T47D (cell line): ENCODE measurements around the gene FBXL7.

Experiments
- DNase-seq, 2 experiments: peaks; one replicate each; pipeline versions ENCODE4 v3.0.0 to v3.0.0-alpha.2; 2011 to 2012; ENCODE audit warnings: low read depth in 1 of 2, low spot score in 1 of 2
- JUND ChIP-seq: IDR thresholded peaks from 2 replicates; pipeline ENCODE4 v1.6.1; 2012; ENCODE audit warnings: low read depth
- in situ Hi-C: cut with HindIII; loops from 2 replicates; pipeline ENCODE4 v1.10.0; 2016; ENCODE audit warnings: low sequenced_read_pairs, low pct_unique_long_range_greater_than_20kb

FBXL7 gene

DNA sequence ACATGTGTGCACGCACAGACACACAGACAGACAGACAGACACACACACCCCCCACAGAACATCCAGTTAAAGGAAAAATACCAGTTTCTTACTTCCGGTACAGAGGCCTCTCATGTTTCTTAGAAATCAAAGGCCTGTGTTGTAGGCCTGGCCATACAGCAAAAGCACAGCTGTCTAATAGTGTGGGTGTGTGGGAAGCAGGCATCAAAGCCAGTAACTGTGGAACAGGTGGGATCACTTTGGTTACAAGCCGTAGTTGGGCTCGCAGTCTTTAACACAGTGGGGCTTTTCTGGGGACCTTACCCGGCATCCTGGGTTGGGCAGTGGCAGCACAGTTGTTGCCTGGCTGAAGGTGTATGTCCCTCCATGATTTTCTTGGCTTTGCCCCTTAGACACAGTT lies 55.2 kb downstream of the FBXL7 start:
- TF ChIP-seq JUND, result no peak
- in situ Hi-C loops, result no loop called here
- DNase-seq, result no peak

DNA sequence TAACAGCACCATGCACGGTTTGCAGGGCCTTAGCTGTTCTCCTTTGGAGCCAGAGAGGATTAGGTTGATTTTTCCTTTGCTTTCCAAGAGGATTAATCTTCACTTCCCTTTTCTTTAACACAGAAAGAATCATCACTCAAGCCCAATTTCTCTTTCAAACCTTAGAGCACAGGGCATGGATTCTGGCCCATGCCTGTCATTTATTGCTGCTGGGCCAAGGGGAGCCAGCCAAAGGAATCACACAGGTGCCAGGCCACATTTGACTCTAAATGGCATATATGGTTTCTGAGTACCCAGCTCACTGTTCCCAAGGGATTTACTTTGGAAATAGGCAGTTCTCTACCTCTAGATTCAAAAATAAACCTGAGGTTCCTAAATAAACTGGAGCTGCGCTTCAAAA lies 58.3 kb downstream of the FBXL7 start:
- in situ Hi-C loops, result no loop called here
- no peak for DNase-seq
- no peak for TF ChIP-seq JUND

DNA sequence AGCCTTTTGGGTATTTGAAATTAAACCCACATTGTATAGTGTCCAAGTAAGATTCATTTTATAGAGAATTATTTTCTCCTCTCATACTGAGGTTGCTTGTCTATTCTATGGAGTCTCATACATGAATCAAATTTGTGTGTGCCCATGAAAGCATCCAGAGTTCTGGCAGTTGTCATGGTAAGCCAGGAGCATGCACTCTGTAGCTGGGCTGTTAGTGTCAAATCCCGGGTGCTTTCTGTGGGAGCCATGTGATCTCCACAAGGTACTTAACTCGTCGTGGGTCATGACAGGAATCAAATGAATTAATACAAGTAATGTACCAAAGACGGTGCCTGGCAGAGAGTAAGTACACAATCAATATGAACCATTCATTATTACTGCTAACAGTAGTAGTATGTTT lies 58.7 kb downstream of the FBXL7 start:
- in situ Hi-C loops, result no loop called here
- DNase-seq, result no peak
- TF ChIP-seq JUND, result no peak

DNA sequence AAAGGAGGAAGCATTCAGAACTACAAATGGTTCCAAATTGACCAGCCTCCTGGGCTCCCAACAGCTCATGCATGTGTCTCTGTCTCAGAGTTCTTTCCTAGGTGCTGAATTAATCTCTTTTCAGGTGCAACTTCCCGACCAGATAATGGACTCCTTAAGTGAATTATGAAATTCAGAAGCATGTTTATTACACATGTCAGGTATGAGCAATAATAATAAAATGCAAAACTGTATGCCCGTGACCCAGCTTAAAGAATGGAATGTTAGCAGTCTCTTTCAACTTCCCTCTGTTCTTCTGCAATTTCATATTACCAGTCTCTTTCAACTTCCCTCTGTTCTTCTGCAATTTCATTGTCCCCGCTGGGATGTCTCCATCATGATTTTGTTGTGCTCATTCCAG lies 60.4 kb downstream of the FBXL7 start:
- TF ChIP-seq JUND, result no peak
- in situ Hi-C loops, result no loop called here
- DNase-seq, result no peak

DNA sequence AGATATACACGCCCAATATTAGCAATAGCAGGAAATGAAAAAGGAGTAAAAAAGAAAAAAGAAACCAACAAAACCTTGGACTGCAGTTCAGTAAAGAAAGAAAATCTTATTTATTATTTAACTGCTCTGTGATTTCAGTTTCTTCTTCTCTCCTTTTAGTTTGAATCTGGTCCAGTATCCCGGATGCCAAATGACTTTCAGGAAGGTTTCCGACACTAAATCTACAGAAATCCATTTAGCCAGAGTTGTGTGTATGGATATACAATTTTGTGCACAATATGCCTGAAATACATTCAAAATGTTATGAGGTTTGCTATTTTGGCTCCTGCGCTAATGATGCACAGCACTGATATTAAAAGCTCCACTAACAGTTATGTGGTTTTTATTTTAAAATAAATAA lies 64.5 kb downstream of the FBXL7 start:
- no peak for DNase-seq
- in situ Hi-C loops, result no loop called here
- TF ChIP-seq JUND, result no peak

DNA sequence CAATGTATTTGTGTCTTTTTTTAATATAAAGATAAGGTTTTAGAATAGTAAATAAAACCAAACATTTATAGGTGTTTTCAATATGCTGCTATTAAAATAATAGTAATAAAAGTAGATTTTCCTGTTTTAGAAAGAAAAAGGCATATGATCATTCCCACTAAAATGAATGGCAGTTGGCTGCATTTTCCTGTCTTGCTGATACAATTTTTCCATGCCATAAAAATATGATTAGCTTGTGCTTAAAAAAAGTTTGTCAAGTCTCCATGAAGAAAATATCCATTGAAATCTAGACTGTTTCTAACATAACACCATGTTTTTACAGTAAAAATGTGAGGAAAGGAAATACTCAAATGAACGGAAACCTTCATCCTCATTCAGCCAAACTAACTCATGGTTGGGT lies 65.0 kb downstream of the FBXL7 start:
- in situ Hi-C loops, result no loop called here

DNA sequence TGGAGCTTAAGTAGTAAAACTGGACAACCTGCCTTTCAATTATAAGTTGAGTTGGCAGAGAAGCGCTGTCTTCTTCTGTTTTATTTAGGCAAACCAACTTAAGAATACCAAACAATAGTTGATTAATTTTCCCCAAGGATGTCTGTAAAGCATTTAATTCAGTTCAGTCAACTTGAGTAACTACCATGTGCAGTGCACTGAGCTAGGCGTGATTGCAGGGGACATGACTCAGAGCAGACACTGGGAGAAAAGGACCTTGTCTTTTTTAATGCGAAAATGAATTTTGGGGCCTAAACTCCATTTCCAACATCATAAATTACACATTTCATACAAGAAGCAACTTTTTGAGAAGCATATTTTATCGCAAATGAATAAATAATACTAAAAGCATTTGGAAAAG lies 66.3 kb downstream of the FBXL7 start:
- in situ Hi-C loops, result no loop called here
- no peak for TF ChIP-seq JUND
- DNase-seq, result no peak

More for the DNA sequence above, 65.0 kb downstream of the FBXL7 start:
- TF ChIP-seq JUND, result no peak
- no peak for DNase-seq

DNA sequence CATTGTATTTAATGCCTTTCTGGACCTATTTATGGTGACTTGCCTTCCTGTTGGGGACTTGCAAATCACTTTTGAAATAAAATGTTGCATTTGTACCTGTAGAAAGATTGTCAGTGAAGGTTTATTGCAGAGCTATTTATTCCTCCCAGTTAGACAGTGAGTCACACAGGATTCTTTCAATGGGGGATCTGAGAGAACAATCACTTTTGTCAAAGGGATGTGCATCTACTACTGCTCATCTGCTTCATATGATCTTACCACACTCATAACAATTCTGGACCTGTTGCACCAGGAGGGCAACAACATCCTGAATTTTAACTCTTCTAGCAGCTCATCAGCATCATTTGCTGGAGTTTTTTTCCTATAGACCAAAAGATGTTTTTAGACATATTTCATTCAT lies 66.8 kb downstream of the FBXL7 start:
- no peak for TF ChIP-seq JUND
- in situ Hi-C loops, result no loop called here
- DNase-seq, result no peak

DNA sequence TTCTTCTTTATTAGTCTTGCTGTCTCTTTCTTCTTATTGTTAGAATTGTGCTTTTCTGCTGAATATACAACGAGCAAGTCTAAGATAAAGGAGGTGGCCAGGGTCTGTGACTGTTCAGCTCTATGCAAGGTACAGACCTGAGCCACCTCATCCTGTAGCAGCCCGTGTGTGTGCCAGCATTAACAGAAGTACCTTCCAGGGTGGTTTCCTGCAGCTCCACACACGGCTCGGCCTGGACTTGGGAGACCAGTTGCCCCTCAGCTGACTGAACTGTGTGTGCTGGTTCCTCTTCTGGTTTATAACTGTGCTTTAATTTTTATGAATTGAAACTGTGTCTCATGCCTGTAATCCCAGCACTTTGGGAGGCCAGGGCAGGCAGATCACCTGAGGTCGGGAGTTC lies 70.5 kb downstream of the FBXL7 start:
- DNase-seq, result no peak
- no peak for TF ChIP-seq JUND
- in situ Hi-C loops, result no loop called here

DNA sequence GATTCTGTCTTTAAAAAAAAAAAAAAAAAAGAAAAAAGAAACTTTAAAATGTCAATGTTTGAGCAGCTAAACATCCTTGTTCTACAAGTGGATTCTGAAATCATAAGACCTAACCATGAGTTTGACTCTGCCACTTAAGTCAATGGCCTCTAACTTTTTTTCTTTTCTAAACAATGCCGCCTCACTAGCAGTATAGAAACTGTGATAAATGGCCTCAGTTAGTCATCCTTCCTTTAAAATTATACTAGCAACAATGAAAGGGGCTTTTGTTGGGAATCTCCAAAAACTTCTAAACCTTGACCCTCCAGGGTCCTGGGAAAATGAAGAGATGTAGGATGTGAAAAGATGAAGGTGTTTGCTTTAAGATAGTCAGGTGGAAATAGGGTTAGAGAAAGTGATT lies 71.1 kb downstream of the FBXL7 start:
- no peak for DNase-seq
- in situ Hi-C loops, result no loop called here
- no peak for TF ChIP-seq JUND

DNA sequence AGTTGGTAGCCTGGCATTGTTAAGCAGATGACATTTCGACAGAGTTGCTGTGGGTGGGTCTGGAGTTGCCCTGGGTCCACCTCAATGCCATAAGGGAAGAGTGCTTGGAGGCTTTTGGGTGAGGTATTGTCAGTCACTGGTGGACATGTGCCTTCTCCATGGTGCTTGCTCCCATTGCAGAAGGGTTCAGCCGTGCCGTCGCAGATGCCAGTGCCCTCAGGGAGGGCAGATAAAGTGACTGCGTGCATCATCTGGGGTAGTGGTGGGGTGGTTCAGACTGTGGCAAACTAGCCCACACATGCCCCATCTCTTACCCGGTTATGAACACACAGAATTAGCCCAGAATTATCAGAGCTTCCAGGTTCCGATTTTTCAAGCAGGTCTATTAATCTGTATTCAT lies 71.6 kb downstream of the FBXL7 start:
- DNase-seq, result no peak
- TF ChIP-seq JUND, result no peak
- in situ Hi-C loops, result no loop called here

DNA sequence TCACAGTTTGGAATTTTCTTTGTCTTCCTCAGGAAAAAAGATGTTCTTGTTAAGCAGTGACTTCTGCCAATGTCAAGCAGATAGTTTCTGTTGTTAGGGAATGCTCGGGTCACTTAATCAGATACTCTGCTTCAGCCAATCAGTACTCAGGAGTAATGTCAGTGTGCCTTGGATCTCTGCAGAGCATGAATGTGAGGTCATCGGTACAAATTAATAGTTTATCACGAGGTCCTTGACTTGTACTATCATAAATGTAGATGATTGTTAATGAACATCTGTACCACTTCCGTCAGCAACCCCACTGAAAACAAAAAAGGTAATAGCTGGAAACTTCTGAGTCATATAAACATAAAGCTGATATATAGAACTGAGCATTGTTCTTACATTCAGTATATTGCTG lies 73.6 kb downstream of the FBXL7 start:
- in situ Hi-C loops, result no loop called here
- no peak for DNase-seq
- TF ChIP-seq JUND, result no peak

DNA sequence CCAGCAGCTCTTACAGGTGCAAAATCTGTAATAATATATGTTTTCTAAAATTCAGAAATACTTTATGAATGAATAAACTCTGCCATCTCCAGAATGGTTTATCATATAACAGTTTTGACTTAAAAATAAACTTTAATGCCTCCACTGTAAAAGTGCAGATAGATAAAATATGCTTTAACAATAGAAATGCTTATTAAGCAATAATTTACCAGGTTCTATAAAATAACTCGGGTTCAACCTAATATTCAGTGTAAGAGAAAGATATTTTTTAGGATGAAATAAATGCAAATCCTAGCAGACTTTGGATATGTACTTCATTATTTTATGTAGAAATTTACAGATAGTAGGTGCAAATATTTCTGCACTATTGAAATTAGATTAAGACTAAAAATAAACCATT lies 74.1 kb downstream of the FBXL7 start:
- in situ Hi-C loops, result no loop called here
- DNase-seq, result no peak
- no peak for TF ChIP-seq JUND

DNA sequence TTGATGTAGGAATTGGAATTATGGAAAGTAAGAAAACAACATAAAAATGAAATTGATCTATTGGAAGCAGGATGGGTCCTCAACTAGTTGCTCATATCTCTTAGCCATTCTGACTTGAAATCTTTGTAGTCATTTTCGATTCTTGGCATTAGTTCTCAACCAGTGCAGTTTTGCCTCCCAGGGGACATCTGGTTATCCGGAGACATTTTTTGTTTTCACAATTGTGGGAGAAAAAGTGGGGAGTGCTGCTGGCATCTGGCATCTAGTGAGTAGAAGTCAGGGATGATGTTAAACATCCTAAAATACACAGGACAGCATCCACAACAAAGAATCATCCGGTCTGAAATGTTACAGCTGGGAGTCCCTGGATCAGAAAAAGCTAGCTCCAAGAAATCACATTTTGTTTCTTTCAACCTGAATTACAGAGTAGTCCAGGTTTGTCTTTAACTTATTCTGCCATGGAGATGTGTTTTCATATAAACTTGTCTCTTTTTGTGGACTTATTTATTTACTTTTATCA lies 74.9 kb downstream of the FBXL7 start:
- in situ Hi-C loops, result no loop called here
- TF ChIP-seq JUND, result no peak
- DNase-seq, result no peak
